ENCODE data around the gene SPATA21. TPM values are rescaled to one million over a fixed set of nuclear protein-coding genes. Genes with fewer than 3 reads are reported as not detected.

Gene SPATA21
- polyA plus RNA-seq, 1 donor (not counting 4 experiments of a cell fraction or from before 2014, with no cell fraction given): 0.04 TPM

DNA sequence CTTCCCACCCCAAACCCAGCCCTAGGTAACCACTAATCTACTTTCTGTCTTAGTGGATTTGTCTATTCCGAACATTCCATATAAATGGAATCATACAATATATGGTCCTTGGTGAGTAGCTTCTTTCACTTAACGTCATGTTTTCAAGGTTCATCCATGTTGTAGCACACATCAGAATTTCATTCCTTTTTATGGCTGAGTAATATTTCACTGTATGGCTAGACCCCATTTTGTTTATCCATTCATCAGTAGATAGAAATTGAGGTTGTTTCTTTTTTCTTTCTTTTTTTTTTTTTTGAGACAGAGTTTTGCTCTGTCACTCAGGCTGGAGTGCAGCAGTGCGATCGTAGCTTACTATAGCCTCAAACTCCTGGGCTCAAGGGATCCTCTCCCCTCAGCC is 3.2 kb downstream of the SPATA21 start:
- DNase-seq (ENCODE audit: low read depth, low spot score) (no peak), FAIRE-seq (no peak)
- H2AFZ ChIP-seq (ENCODE audit: control insufficient read depth, low read length): no peak overlapping the region
- no peaks in the 10 kb centered on the region for H3K9me1 ChIP-seq (ENCODE audit: control insufficient read depth, extremely low read depth, insufficient read depth, low read length)
- TF ChIP-seq, protein P1, sequence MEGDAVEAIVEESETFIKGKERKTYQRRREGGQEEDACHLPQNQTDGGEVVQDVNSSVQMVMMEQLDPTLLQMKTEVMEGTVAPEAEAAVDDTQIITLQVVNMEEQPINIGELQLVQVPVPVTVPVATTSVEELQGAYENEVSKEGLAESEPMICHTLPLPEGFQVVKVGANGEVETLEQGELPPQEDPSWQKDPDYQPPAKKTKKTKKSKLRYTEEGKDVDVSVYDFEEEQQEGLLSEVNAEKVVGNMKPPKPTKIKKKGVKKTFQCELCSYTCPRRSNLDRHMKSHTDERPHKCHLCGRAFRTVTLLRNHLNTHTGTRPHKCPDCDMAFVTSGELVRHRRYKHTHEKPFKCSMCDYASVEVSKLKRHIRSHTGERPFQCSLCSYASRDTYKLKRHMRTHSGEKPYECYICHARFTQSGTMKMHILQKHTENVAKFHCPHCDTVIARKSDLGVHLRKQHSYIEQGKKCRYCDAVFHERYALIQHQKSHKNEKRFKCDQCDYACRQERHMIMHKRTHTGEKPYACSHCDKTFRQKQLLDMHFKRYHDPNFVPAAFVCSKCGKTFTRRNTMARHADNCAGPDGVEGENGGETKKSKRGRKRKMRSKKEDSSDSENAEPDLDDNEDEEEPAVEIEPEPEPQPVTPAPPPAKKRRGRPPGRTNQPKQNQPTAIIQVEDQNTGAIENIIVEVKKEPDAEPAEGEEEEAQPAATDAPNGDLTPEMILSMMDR (optimal IDR thresholded peaks at IDR 0.05 in 1 of 3, IDR thresholded peaks at IDR 0.05 in 1 of 3, conservative IDR thresholded peaks at IDR 0.05 in 1 of 3; ENCODE audit: extremely low read depth in 1 of 3, insufficient read depth in 2 of 3, low read length in 3 of 3): no peak
- TF ChIP-seq EZH2 (IDR thresholded peaks at IDR 0.05; ENCODE audit: low read length): no peak
- H3K79me2 ChIP-seq (ENCODE audit: control insufficient read depth, insufficient read depth, low read length): no peaks in the 10 kb centered on the region
- no peak overlapping the region for H3K4me2 ChIP-seq (ENCODE audit: control insufficient read depth, extremely low read depth, insufficient read depth, low read depth, low read length)
- H4K20me1 ChIP-seq (ENCODE audit: control insufficient read depth, extremely low read depth, insufficient read depth, low read length): no peaks in the 10 kb centered on the region
- H3K27ac ChIP-seq (ENCODE audit: control insufficient read depth, insufficient read depth, low read length): no peak overlapping the region
- H3K4me3 ChIP-seq (ENCODE audit: control insufficient read depth in 2 of 3, extremely low read depth in 1 of 3, insufficient read depth in 2 of 3, low read depth in 1 of 3, low read length in 3 of 3): no peak overlapping the region
- no peaks in the 10 kb centered on the region for H3K4me1 ChIP-seq (ENCODE audit: control insufficient read depth, extremely low read depth, insufficient read depth, low read length)
- no peaks in the 10 kb centered on the region for H3K27me3 ChIP-seq (ENCODE audit: control insufficient read depth, extremely low read depth, insufficient read depth, low read length)
- no peaks in the 10 kb centered on the region for H3K36me3 ChIP-seq (ENCODE audit: control insufficient read depth in 2 of 2, extremely low read depth in 1 of 2, insufficient read depth in 2 of 2, low read length in 2 of 2)
- H3K9ac ChIP-seq (ENCODE audit: control insufficient read depth, extremely low read depth, insufficient read depth, low read length): no peak overlapping the region
- H3K9me3 ChIP-seq (ENCODE audit: control insufficient read depth, low read depth, low read length): no peaks in the 10 kb centered on the region
- dilution Hi-C loops (cut with MboI; ENCODE audit: extremely low pct_ligation_motif_present, low sequenced_read_pairs): no loop called here

DNA sequence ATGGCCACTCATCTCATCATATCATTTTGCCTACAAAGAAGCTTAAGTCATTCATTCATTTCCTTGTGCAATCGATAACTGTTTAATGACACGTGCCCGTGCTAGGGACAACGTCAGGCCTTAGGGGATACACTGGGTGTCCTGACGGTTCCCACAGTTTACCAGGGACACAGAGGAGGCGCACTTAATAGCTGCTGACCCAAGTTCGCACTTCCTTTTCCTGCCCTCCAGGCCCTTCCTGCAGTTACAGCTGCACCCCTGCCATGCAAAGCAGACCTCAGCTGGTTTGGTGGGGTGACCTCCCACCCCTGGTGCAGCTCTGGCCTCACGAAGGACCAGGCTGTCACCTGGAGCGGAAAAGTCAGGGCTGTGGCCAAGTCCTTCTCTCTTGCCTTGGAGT is 4.2 kb downstream of the SPATA21 start:
- H3K27me3 ChIP-seq (ENCODE audit: control insufficient read depth, extremely low read depth, insufficient read depth, low read length): no peaks in the 10 kb centered on the region
- TF ChIP-seq, protein P1 (optimal IDR thresholded peaks at IDR 0.05 in 1 of 3, IDR thresholded peaks at IDR 0.05 in 1 of 3, conservative IDR thresholded peaks at IDR 0.05 in 1 of 3; ENCODE audit: extremely low read depth in 1 of 3, insufficient read depth in 2 of 3, low read length in 3 of 3): no peak
- TF ChIP-seq EZH2 (IDR thresholded peaks at IDR 0.05; ENCODE audit: low read length): no peak
- H3K4me3 ChIP-seq (ENCODE audit: control insufficient read depth in 2 of 3, extremely low read depth in 1 of 3, insufficient read depth in 2 of 3, low read depth in 1 of 3, low read length in 3 of 3): no peak overlapping the region
- FAIRE-seq: no peak
- dilution Hi-C loops (cut with MboI; ENCODE audit: extremely low pct_ligation_motif_present, low sequenced_read_pairs): no loop called here
- H3K27ac ChIP-seq (ENCODE audit: control insufficient read depth, insufficient read depth, low read length): no peak overlapping the region
- no peaks in the 10 kb centered on the region for H4K20me1 ChIP-seq (ENCODE audit: control insufficient read depth, extremely low read depth, insufficient read depth, low read length)
- no peaks in the 10 kb centered on the region for H3K9me3 ChIP-seq (ENCODE audit: control insufficient read depth, low read depth, low read length)
- H3K36me3 ChIP-seq (ENCODE audit: control insufficient read depth in 2 of 2, extremely low read depth in 1 of 2, insufficient read depth in 2 of 2, low read length in 2 of 2): no peaks in the 10 kb centered on the region
- H3K4me2 ChIP-seq (ENCODE audit: control insufficient read depth, extremely low read depth, insufficient read depth, low read depth, low read length): no peak overlapping the region
- no peak overlapping the region for H3K9ac ChIP-seq (ENCODE audit: control insufficient read depth, extremely low read depth, insufficient read depth, low read length)
- H3K9me1 ChIP-seq (ENCODE audit: control insufficient read depth, extremely low read depth, insufficient read depth, low read length): no peaks in the 10 kb centered on the region
- H2AFZ ChIP-seq (ENCODE audit: control insufficient read depth, low read length): no peak overlapping the region
- H3K4me1 ChIP-seq (ENCODE audit: control insufficient read depth, extremely low read depth, insufficient read depth, low read length): no peaks in the 10 kb centered on the region
- no peak for DNase-seq (ENCODE audit: low read depth, low spot score)
- no peaks in the 10 kb centered on the region for H3K79me2 ChIP-seq (ENCODE audit: control insufficient read depth, insufficient read depth, low read length)
